ENCODE data around the gene ZBTB45. TPM values are rescaled to one million over a fixed set of nuclear protein-coding genes. Genes with fewer than 3 reads are reported as not detected.
"Not testable (repeated sequence)": the region's sequence is repeated elsewhere in the genome, so short reads cannot be mapped to it uniquely, and the experiment has no call there.

ZBTB45 gene
- total and polyA plus RNA-seq, 10 of the 15 experiments (the other 5 are each of a cell fraction or from before 2014, with no cell fraction given) = 0.29 to 17.2 (median 4.2) TPM

- TF ChIP-seq MXI1 (IDR thresholded peaks at IDR 0.05; ENCODE audit: low read depth, low read length) (no peak), BCL11A (IDR thresholded peaks at IDR 0.05; ENCODE audit: low read depth, low read length) (no peak), HDAC6 (IDR thresholded peaks at IDR 0.05; ENCODE audit: unreplicated experiment) (no peak), TAF1 (IDR thresholded peaks at IDR 0.05; ENCODE audit: borderline replicate concordance, low read depth, low read length) (no peak), ZNF207 (IDR thresholded peaks at IDR 0.05; ENCODE audit: borderline replicate concordance) (no peak), DPF2 (IDR thresholded peaks at IDR 0.05) (no peak), SREBF1 (IDR thresholded peaks at IDR 0.05; ENCODE audit: low read length) (no peak), BACH1 (IDR thresholded peaks at IDR 0.05; ENCODE audit: borderline replicate concordance) (no peak)
These were observed 9.9 kb downstream of the ZBTB45 start (continued) for GRCh38 chr19:58509731-58510083.

- H3K4me3 ChIP-seq; POLR2A ChIA-PET; in situ Hi-C loops (cut with MboI); FAIRE-seq; H3K27ac ChIP-seq (ENCODE audit: control insufficient read depth, insufficient read depth); H3K4me1 ChIP-seq (ENCODE audit: control insufficient read depth, insufficient read depth, low read length); H2AFZ ChIP-seq (ENCODE audit: control insufficient read depth, low read depth, low read length); H3K27me3 ChIP-seq (replicated peaks in 1 of 2; ENCODE audit: control insufficient read depth in 2 of 2, insufficient read depth in 2 of 2, low read length in 1 of 2); BruUV-seq (replicated peaks); DNase-seq (ENCODE audit: low read depth, low spot score); CTCF ChIA-PET; H3K9me3 ChIP-seq (replicated peaks; ENCODE audit: control insufficient read depth, insufficient read depth, low read length); SMC1A ChIA-PET (ENCODE audit: uncharacterized antibody, unreplicated experiment); H3K4me2 ChIP-seq (ENCODE audit: control insufficient read depth, insufficient read depth); H3K79me2 ChIP-seq (ENCODE audit: control insufficient read depth, insufficient read depth, low read length); RAD21 ChIA-PET (ENCODE audit: unreplicated experiment); intact Hi-C loops (cut with micrococcal nuclease; ENCODE audit: unreplicated experiment); H3K36me3 ChIP-seq (ENCODE audit: control insufficient read depth in 2 of 2, insufficient read depth in 2 of 2, low read length in 1 of 2); H4K20me1 ChIP-seq (ENCODE audit: control insufficient read depth, insufficient read depth); H3K9ac ChIP-seq (ENCODE audit: control insufficient read depth, insufficient read depth, low read length); ATAC-seq: not testable (repeated sequence)
- WGBS (ENCODE audit: insufficient coverage, insufficient replicate concordance, low lambda C conversion rate, missing lambda C conversion rate) = 63% methylated on average over 8 of the region's 8 CpGs
These were observed 11.9 kb downstream of the ZBTB45 start for GRCh38 chr19:58507602-58508223.

Data from GM12878 (cell line).